GM18502 (cell line): ENCODE data around the gene XPC.

Experiments used
- ATAC-seq: cut with Tn5 transposase; IDR thresholded peaks from one replicate; pipeline ENCODE4 v1.9.1; 2021; ENCODE audit warnings: mild to moderate bottlenecking; ENCODE audit not compliant: unreplicated experiment, poor library complexity

Gene XPC

GRCh38 chr3:14138109-14138877 is 40.1 kb downstream of the XPC start:
- ATAC-seq: no peak

- ATAC-seq: no peak
Measured at GRCh38 chr3:14137445-14137844, 41.0 kb downstream of the XPC start.

- no peak for ATAC-seq
Measured at GRCh38 chr3:14137004-14137403, 41.4 kb downstream of the XPC start.

- ATAC-seq: no peak
Measured at GRCh38 chr3:14135581-14135980, 42.8 kb downstream of the XPC start.

GRCh38 chr3:14134291-14134690 is 44.1 kb downstream of the XPC start:
- ATAC-seq: no peak

- ATAC-seq: no peak
Measured at GRCh38 chr3:14133876-14134275, 44.5 kb downstream of the XPC start.

- no peak for ATAC-seq
Measured at GRCh38 chr3:14133188-14133800, 45.1 kb downstream of the XPC start.

GRCh38 chr3:14132689-14133088 is 45.7 kb downstream of the XPC start:
- ATAC-seq: no peak

- no peak for ATAC-seq
Measured at GRCh38 chr3:14132120-14132519, 46.3 kb downstream of the XPC start.

GRCh38 chr3:14131134-14131533 is 47.3 kb downstream of the XPC start:
- ATAC-seq: no peak

GRCh38 chr3:14130707-14131106 is 47.7 kb downstream of the XPC start:
- no peak for ATAC-seq

GRCh38 chr3:14130230-14130629 is 48.2 kb downstream of the XPC start:
- no peak for ATAC-seq

GRCh38 chr3:14129296-14129695 is 49.1 kb downstream of the XPC start:
- no peak for ATAC-seq

- no peak for ATAC-seq
Measured at GRCh38 chr3:14128724-14129123, 49.7 kb downstream of the XPC start.

- no peak for ATAC-seq
Measured at GRCh38 chr3:14127516-14128161, 50.8 kb downstream of the XPC start.

- no peak for ATAC-seq
Measured at GRCh38 chr3:14126887-14127505, 51.4 kb downstream of the XPC start.

GRCh38 chr3:14126017-14126886 is 52.1 kb downstream of the XPC start:
- no peak for ATAC-seq

- peak; percentile 28 for ATAC-seq
Measured at GRCh38 chr3:14125193-14126016, 53.0 kb downstream of the XPC start.

GRCh38 chr3:14124615-14125192 is 53.7 kb downstream of the XPC start, which contains the start of the genes CHCHD4 and TMEM43:
TSS of gene CHCHD4 (minus strand) at chr3:14124870. CDS start at chr3:14124676, 194 bp downstream.
TSS of gene TMEM43 (plus strand) at chr3:14125052. CDS start at chr3:14125194, 142 bp downstream.
- ATAC-seq: peak; percentile 79
